T-helper 2 cell treated with Interferon-gamma antibody and Interleukin-4, amounts not matched to agents 5 μg/mL and 100 μg/mL, for 36 hours (primary cell): ENCODE results near the gene KAT6B.
A peak's percentile ranks its signal among the peaks of the same experiment; 100 is the strongest.

Experiments
- DNase-seq: peaks from one replicate; pipeline ENCODE4 v3.0.0; 2021; ENCODE audit warnings: low spot score
- H3K27ac Mint-ChIP-seq: one replicate; pipeline ENCODE4 v1.8.0; 2021; ENCODE audit warnings: mild to moderate bottlenecking, mixed read lengths
- H3K27me3 Mint-ChIP-seq: one replicate; pipeline ENCODE4 v1.8.0; 2021; ENCODE audit warnings: low read depth, mixed read lengths
- H3K36me3 Mint-ChIP-seq: one replicate; pipeline ENCODE4 v1.8.0; 2021; ENCODE audit warnings: low read depth, mixed read lengths
- H3K4me1 Mint-ChIP-seq: one replicate; pipeline ENCODE4 v1.8.0; 2021; ENCODE audit warnings: low read depth, mixed read lengths
- H3K4me3 Mint-ChIP-seq: one replicate; pipeline ENCODE4 v1.8.0; 2022; ENCODE audit warnings: mild to moderate bottlenecking, moderate library complexity, mixed read lengths
- H3K9me3 Mint-ChIP-seq: one replicate; pipeline ENCODE4 v1.8.0; 2021; ENCODE audit warnings: mixed read lengths

KAT6B gene

DNA sequence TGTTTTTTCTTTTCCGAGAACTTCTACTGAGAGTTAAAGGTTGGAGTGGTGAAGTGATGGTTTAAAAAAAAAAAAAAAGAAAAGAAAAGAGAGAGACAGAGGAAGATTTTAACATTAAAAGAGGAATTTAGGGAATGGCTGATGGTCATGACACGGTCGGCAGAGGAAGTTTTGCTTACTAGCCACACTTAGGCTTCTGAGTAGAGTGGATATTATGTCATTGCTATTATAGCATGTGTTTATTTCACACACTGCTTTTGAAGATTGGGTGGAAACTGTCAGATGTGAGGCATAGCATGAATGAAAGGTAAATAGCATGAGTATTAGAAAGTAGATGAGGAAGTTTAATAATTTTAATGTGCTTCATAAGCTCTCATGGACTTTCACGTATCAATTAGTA lies 2.5 kb downstream of the KAT6B start:
- Mint-ChIP-seq H3K36me3 (peaks cover 14% of the 10 kb centered on the region), H3K27me3 (no peaks in the 10 kb centered on the region), H3K4me1 (peaks cover 42% of the 10 kb centered on the region), H3K27ac (no peak overlapping the region), H3K4me3 (no peak overlapping the region), H3K9me3 (no peaks in the 10 kb centered on the region)
- DNase-seq, result no peak

DNA sequence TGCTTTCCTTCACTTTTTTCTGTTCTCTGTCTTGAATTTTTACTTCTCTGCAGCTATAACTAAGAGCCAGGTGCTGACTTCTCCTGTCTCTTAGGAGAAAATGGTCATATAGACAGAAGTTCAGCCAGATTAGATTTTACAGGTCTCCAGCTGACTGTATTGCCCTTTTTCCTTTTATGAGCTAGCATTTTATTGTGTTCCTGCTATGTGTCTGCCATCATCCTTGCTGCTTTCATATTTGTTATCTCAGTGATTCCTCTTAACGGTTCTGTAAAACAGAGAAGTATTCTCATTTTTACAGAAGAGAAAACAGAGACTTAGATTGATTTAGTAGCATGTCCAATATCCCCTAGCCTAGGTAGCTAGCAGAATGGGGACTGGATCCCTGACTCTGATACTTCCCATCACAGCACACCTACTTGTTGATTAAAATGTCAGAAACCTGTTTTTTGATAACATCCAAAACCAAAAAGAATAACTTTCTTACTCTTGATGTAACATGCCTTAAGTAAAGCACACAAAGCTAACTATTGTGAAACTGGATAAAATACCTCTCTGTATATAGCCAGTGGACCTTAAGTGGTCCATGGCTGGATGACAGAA lies 5.2 kb downstream of the KAT6B start:
- H3K36me3 Mint-ChIP-seq, result peaks cover 20% of the 10 kb centered on the region
- no peak overlapping the region for H3K4me3 Mint-ChIP-seq
- no peaks in the 10 kb centered on the region for H3K27me3 Mint-ChIP-seq
- peaks cover 44% of the 10 kb centered on the region for H3K4me1 Mint-ChIP-seq
- no peak for DNase-seq
- H3K9me3 Mint-ChIP-seq, result no peaks in the 10 kb centered on the region
- no peak overlapping the region for H3K27ac Mint-ChIP-seq

DNA sequence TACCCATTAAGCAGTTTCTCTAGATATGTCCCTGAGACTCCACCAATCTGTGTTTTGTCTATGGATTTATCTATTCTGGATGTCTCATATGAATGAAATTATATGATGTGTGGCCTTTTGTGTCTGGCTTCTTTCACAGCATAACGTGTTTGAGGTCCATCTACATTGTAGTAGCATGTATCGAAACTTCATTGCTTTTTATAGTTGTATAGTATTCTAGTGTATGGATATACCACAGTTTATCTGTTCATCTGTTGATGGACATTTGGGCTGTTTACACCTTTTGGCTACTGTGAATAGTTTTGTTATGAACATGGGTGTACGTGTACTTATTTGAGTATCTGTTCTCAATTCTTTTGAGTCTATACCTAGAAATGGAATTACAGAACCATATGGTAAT lies 9.6 kb downstream of the KAT6B start:
- no peak overlapping the region for H3K4me3 Mint-ChIP-seq

DNA sequence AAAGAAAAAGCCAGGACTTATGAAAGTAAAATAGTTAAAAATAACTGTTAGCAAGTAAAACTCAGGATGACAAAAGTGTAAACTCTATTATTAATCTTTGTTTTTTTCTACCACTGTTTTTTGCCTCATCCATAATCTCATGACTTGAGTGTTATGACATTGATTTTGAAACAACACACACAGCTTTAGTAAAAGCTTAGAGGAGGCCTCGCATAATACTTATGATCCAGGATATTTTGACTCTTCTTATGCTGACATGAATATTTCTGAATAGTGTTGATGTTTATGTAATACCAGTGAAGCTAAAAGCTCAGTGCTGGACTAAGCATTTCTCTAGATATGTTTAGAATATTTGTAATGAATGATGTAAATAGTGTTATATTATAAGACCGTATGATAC lies 10.5 kb downstream of the KAT6B start:
- peaks cover 14% of the 10 kb centered on the region for H3K4me1 Mint-ChIP-seq
- peaks cover 19% of the 10 kb centered on the region for H3K36me3 Mint-ChIP-seq
- no peaks in the 10 kb centered on the region for H3K9me3 Mint-ChIP-seq
- H3K4me3 Mint-ChIP-seq, result no peak overlapping the region
- H3K27ac Mint-ChIP-seq, result no peak overlapping the region
- no peak for DNase-seq
- H3K27me3 Mint-ChIP-seq, result no peaks in the 10 kb centered on the region

More for the DNA sequence above, 9.6 kb downstream of the KAT6B start:
- Mint-ChIP-seq H3K27ac (no peak overlapping the region), H3K36me3 (peaks cover 22% of the 10 kb centered on the region), H3K4me1 (peaks cover 21% of the 10 kb centered on the region), H3K27me3 (no peaks in the 10 kb centered on the region), H3K9me3 (no peaks in the 10 kb centered on the region)
- no peak for DNase-seq

DNA sequence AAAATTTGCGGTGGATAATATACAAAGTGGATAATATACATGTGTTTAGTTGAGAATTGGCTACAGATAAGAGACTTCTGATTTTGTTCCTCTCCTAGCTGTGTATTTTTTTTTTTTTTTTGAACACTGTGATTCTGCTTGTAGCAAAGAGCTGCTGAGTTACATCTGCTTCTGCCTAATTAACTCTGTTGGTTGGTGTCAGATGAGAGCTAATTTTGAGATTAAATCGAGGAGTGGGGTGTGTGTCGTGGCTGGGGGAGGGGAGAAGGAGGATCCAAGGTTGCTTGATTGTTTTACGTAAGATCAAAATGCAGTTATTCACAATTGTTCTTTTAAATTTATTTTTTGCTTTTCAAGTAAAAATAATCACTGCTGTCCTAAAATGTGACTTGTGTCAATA lies 11.3 kb downstream of the KAT6B start:
- Mint-ChIP-seq H3K4me1 (peaks cover 14% of the 10 kb centered on the region), H3K9me3 (no peaks in the 10 kb centered on the region), H3K27me3 (no peaks in the 10 kb centered on the region), H3K4me3 (no peak overlapping the region), H3K36me3 (peaks cover 22% of the 10 kb centered on the region), H3K27ac (no peak overlapping the region)
- no peak for DNase-seq

DNA sequence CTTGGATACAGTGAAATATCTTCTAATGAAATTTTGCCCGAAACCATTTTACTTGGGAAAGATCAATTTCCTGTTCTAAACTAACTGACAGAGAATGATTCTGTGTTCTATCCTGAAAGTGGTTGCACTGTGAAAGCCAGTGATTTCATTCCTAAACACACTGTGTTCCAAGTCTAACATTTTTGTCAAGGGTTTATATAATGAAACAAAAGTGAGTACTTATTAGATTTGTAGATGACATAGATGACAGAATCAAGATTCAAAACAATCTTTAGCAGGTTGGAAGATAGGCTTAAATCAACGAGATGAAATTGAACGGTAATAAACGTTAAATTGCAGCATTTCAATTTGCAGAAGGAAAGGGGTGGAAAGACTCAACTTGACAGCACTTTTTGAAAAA lies 13.3 kb downstream of the KAT6B start:
- Mint-ChIP-seq H3K9me3 (no peaks in the 10 kb centered on the region), H3K27me3 (no peaks in the 10 kb centered on the region), H3K4me3 (no peak overlapping the region), H3K4me1 (peaks cover 9% of the 10 kb centered on the region), H3K27ac (no peak overlapping the region), H3K36me3 (peaks cover 25% of the 10 kb centered on the region)
- DNase-seq, result no peak

DNA sequence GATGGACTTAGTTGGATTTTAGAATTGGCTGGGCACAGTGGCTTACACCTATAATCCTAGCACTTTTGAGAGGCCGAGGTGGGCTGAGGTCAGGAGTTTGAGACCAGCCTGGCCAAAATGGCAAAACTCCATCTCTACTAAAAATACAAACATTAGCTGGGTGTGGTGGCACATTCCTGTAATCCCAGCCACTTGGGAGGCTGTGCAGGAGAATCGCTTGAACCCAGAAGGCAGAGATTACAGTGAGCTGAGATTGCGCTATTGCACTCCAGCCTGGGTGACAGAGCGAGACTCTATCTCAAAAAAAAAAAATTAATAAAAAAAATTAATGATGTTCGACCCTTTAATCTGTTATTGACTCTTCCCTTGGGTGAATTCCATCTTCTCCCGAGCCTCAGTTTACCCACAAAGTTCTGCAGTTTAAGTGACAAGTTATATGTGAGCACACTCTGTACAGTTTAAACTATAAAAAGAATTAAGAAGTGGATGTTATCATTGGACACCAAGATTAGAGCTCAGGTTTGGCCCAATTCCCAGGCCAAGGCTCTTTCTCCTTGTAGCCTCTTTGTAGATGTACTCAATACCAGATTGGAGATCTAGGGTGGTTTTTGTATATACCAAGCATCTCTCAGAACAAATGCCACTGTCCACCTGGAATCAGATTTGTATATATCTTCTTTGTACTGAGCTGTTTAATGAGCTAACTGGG lies 15.0 kb downstream of the KAT6B start:
- Mint-ChIP-seq H3K27me3 (no peaks in the 10 kb centered on the region), H3K9me3 (no peaks in the 10 kb centered on the region), H3K4me1 (peaks cover 3% of the 10 kb centered on the region), H3K27ac (no peak overlapping the region), H3K4me3 (no peak overlapping the region), H3K36me3 (peaks cover 22% of the 10 kb centered on the region)
- DNase-seq, result no peak

DNA sequence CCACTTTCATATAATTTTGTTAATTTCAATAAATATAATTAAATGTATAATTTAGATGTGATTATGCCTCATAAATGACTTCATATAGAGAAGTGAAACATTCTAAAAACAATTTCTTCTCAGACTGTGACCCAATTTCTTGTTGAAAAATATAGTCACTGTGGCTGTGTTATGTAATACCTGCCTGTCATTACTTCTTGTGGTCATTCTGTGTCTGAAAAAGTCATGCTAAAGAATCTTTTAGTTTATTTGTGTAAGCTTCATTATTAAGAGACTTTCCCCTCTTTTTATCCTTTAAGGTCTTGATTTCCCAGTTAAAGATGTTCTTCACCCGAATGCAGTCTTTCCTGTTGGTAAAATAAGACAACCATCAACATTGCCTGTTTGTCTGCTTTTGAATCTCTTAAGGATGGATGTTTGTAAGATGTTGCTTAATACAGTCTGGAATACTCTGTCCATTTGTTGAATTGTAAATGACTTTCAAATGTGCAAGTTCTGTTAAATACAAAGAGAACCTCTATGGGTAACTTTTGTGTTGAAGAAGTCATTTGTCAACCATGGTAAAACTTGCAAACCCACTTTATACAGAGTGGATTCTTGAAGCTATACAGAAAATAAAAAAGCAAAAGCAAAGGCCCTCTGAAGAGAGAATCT lies 16.0 kb downstream of the KAT6B start:
- H3K27ac Mint-ChIP-seq, result no peak overlapping the region
- no peaks in the 10 kb centered on the region for H3K27me3 Mint-ChIP-seq

DNA sequence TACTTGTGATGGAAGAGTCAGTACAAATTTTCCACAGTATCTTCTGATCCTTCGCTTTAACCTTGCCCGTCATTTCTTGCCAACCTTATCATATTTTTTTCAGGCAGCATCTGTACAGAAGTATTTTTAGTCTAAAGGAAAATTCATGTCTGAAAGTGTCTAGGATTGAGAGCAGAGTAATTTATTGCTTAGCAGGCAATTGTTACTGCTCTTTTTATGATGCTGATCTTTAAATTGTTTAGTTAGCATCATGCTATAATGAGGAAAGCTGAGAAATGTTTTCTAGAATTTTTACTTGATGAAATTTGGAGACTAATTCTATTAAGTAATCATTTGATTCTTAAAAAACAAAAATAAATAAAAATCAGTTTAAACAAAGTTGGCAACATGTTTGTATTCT lies 20.6 kb downstream of the KAT6B start:
- no peaks in the 10 kb centered on the region for H3K9me3 Mint-ChIP-seq
- H3K27me3 Mint-ChIP-seq, result no peaks in the 10 kb centered on the region
- H3K4me3 Mint-ChIP-seq, result no peak overlapping the region
- no peak for DNase-seq
- H3K4me1 Mint-ChIP-seq, result peaks cover 1% of the 10 kb centered on the region
- H3K27ac Mint-ChIP-seq, result no peak overlapping the region
- peaks cover 13% of the 10 kb centered on the region for H3K36me3 Mint-ChIP-seq

More for the DNA sequence above, 16.0 kb downstream of the KAT6B start:
- Mint-ChIP-seq H3K9me3 (no peaks in the 10 kb centered on the region), H3K4me1 (peaks cover 3% of the 10 kb centered on the region), H3K4me3 (no peak overlapping the region), H3K36me3 (peaks cover 22% of the 10 kb centered on the region)
- no peak for DNase-seq

DNA sequence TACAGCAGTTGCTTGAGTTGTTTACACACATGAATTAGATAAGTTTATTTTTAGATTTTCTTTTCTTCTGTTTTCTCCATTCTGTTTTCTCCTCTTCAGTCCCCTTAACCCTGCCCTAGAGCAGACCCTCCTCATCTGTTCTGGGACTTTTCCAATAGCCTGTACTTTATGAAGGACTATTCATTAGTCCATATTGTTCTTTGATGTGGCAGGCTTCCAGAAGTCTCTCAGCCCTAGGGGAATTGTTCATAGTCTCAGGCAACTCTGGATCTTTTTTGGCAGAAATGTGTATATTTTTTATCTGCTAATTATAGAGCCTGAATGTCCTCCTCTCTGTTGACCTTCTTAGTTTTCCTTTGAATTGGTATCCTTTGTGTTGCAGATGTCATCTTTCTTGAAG lies 25.4 kb downstream of the KAT6B start:
- DNase-seq, result no peak
- H3K27me3 Mint-ChIP-seq, result no peaks in the 10 kb centered on the region
- peaks cover 6% of the 10 kb centered on the region for H3K9me3 Mint-ChIP-seq
- H3K27ac Mint-ChIP-seq, result no peak overlapping the region
- H3K4me1 Mint-ChIP-seq, result peaks cover 18% of the 10 kb centered on the region
- H3K36me3 Mint-ChIP-seq, result peaks cover 17% of the 10 kb centered on the region
- no peak overlapping the region for H3K4me3 Mint-ChIP-seq

DNA sequence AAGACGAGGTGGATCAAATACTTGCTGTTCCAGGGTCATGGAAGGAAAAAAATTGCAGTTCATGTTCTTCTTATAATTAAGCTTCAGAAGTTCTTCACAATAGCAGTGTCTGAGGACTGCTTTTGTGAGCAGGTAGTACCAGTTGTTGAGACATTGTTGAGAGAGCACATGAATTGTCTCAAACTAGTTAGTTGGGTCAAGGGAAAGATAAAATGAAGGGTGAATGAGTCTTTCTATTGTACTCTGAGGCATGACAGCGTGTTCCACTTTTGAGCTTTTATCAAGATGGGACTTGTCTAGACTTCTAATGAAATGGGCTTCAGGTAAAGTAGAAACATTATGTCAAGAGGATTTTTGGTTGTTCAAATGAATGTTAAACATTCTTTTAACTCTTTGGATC lies 26.0 kb downstream of the KAT6B start:
- H3K27me3 Mint-ChIP-seq, result no peaks in the 10 kb centered on the region
- H3K4me1 Mint-ChIP-seq, result peaks cover 18% of the 10 kb centered on the region
- no peak overlapping the region for H3K4me3 Mint-ChIP-seq
- no peak overlapping the region for H3K27ac Mint-ChIP-seq
- peaks cover 8% of the 10 kb centered on the region for H3K9me3 Mint-ChIP-seq
- DNase-seq, result no peak
- H3K36me3 Mint-ChIP-seq, result peaks cover 22% of the 10 kb centered on the region

DNA sequence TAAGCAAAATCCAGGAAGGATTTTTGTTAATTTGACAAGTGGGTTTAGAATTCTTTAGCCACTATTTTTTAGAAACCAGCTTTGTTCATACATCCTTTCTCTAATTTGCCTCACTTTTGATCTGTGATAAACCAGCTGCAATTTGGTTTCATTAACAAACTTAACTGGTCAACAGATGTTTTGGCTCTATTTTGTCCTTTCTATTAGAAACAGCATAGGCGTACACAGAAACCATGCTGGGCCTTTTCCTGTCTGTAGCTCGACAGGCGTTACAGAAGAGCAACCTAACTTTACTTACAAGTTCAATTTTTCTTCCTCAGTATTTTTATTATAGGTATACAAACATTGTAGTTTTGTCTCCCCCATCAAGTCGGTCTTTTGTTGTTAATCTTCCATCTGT lies 28.2 kb downstream of the KAT6B start:
- peaks cover 8% of the 10 kb centered on the region for H3K9me3 Mint-ChIP-seq
- peak overlapping the region; percentile 41 for H3K27ac Mint-ChIP-seq
- H3K4me3 Mint-ChIP-seq, result peak overlapping the region; percentile 43
- H3K27me3 Mint-ChIP-seq, result no peaks in the 10 kb centered on the region
- peaks cover 18% of the 10 kb centered on the region for H3K4me1 Mint-ChIP-seq
- DNase-seq, result no peak
- H3K36me3 Mint-ChIP-seq, result peaks cover 23% of the 10 kb centered on the region

DNA sequence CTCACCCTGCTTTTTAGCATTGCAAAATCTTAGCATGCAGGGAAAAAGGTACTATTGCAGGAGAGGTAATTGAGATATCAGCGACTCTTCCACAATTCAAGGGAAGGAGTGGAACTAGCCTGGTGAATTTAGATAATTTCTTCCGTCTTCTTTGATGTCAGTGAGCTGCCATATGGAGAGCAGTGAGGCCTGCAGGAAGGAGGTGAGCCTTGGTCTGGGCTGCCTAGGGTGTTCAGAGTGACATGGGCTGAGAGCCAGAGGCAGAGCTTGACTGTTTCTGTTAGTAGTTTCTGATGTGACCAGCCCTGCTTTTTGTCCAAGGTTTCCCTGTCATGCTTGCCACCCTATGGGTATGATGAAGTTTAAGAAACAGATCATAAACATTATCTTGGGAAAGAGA lies 28.6 kb downstream of the KAT6B start:
- DNase-seq, result no peak
- Mint-ChIP-seq H3K27me3 (no peaks in the 10 kb centered on the region), H3K4me3 (peak overlapping the region; percentile 43), H3K27ac (peak overlapping the region; percentile 41), H3K4me1 (peaks cover 18% of the 10 kb centered on the region), H3K36me3 (peaks cover 23% of the 10 kb centered on the region), H3K9me3 (peaks cover 8% of the 10 kb centered on the region)

DNA sequence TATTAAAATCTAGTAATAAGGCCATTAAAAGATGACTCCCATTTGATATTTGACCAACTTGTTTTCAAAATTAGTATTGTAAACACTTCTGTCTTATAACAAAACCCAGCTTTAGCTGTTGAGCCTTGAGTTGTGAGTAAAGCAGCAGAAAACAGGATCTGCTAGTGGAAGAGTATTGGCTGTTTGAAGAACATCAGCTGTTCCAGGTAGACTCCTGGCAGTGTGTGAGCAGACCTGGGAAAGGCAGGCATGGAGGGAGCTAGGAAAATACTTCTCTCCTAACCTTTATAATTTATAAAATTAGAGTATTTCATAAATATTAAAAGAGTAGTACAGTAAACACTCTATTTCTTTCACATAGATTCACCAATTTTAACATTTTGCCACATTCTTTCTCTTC lies 29.0 kb downstream of the KAT6B start:
- DNase-seq, result no peak
- H3K4me3 Mint-ChIP-seq, result no peak overlapping the region
- H3K27ac Mint-ChIP-seq, result no peak overlapping the region
- peaks cover 18% of the 10 kb centered on the region for H3K4me1 Mint-ChIP-seq
- H3K27me3 Mint-ChIP-seq, result no peaks in the 10 kb centered on the region
- H3K36me3 Mint-ChIP-seq, result peaks cover 23% of the 10 kb centered on the region
- peaks cover 8% of the 10 kb centered on the region for H3K9me3 Mint-ChIP-seq
